NB4 (cell line): ENCODE measurements around the gene EHBP1L1.

Experiments
- DNase-seq: peaks from one replicate; pipeline ENCODE4 v3.0.0; 2010; ENCODE audit warnings: low read depth
- H3K4me3 ChIP-seq: one replicate; pipeline ENCODE4 v1.5.1; 2011; ENCODE audit warnings: mild to moderate bottlenecking, low read depth, low read length, moderate library complexity
- CTCF ChIP-seq: IDR thresholded peaks from one replicate; pipeline ENCODE4 v1.5.1; 2012; ENCODE audit warnings: low read depth, low read length
- MYC ChIP-seq: IDR thresholded peaks from 2 replicates; pipeline ENCODE4 v1.6.1; 2011; ENCODE audit warnings: low read depth, low read length
- POLR2A ChIP-seq: IDR thresholded peaks from 2 replicates; pipeline ENCODE4 v1.6.1; 2011; ENCODE audit warnings: mild to moderate bottlenecking; ENCODE audit not compliant: insufficient read length; ENCODE audit errors: extremely low read depth
- TF ChIP-seq, protein P1 (sequence below): IDR thresholded peaks from 2 replicates; pipeline ENCODE4 v1.6.1; 2011; ENCODE audit warnings: low read depth, low read length

The EHBP1L1 gene

GRCh38 chr11:65554842-65555430 is 20.9 kb upstream of the EHBP1L1 start:
- H3K4me3 ChIP-seq, result no peak overlapping the region
- TF ChIP-seq CTCF (no peak), POLR2A (no peak), MYC (no peak)
- TF ChIP-seq, protein P1, sequence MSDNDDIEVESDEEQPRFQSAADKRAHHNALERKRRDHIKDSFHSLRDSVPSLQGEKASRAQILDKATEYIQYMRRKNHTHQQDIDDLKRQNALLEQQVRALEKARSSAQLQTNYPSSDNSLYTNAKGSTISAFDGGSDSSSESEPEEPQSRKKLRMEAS, result no peak
- no peak for DNase-seq

GRCh38 chr11:65555693-65556231 is 20.1 kb upstream of the EHBP1L1 start:
- TF ChIP-seq MYC, result no peak
- TF ChIP-seq, protein P1, result no peak
- no peak for TF ChIP-seq CTCF
- TF ChIP-seq POLR2A, result no peak
- peak; percentile 69 for DNase-seq
- no peak overlapping the region for H3K4me3 ChIP-seq

DNA sequence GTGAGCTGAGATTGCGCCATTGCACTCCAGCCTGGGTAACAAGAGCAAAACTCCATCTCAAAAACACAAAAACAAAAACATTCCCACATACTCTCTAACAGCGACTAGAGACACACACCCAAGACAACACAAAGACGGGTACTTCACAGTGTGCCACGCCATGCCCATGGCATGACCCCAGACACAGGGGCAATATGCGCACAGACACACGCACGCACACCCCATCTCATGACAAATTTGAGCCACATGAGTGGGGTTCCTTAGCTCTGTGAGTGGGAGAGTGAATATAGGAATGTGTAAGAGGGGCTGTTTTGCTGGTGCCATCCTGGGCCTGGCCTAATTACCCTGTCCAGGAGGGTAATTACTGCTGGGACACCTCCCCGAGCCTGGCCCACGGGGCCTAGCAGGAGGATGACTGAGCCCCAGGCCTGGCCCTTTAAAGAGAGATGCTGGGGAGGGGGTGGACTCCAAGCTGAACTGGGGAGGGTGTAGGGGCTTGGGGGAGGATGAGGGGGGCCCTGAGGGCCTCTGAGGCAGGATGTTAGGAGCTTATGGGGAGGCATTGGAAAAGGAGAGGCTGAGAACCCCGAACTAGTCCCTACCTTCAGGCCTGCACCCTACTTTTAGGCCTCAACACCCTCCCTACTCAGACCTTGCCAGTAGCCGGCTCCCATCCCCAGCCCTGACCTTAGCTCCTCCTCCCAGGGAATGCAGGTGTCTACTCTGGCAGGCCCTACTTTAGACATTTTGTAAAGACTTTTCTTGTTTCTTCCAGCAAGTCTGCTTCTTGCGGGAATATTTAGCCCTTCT is 19.2 kb upstream of the EHBP1L1 start:
- DNase-seq, result no peak
- TF ChIP-seq, protein P1, result no peak
- TF ChIP-seq MYC, result no peak
- TF ChIP-seq CTCF, result no peak
- no peak overlapping the region for H3K4me3 ChIP-seq

DNA sequence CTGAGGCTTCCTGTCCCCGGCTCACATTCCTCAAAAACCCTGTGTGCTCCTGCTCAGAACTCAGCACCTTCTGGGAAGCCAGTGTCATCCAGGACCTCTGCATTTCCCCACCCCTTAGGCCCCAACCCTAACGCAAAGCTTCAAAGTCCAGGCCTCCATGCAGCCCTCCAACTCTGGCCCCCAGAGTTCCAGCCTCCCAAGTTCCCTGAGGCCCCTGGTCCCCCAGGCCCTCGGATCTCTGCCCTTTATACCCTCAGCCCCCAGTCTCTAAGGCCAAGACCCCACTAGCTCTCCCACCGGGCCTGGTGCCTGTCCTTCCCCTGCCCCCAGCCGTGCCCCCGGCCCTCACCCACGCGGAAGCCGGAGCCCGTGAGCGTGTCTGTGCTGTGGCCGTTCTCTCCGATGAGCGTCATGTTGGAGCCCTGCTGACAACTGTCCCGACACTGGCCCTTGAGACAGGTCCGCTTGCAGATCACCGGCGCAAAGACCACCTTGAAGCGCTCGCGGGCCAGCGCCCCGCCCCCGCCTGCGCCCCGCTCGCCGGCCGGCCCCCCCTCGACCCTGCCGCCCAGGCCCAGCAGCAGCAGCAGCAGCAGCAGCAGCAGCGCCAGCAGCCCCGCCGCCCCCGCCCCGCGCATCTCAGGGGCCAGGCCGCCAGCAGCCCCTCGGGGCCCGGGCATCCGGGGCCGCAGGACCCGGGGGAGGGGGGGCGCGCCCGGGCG is 18.4 kb upstream of the EHBP1L1 start:
- H3K4me3 ChIP-seq, result no peak overlapping the region
- no peak for DNase-seq
- TF ChIP-seq, protein P1, result no peak
- TF ChIP-seq POLR2A (no peak), MYC (no peak), CTCF (no peak)

DNA sequence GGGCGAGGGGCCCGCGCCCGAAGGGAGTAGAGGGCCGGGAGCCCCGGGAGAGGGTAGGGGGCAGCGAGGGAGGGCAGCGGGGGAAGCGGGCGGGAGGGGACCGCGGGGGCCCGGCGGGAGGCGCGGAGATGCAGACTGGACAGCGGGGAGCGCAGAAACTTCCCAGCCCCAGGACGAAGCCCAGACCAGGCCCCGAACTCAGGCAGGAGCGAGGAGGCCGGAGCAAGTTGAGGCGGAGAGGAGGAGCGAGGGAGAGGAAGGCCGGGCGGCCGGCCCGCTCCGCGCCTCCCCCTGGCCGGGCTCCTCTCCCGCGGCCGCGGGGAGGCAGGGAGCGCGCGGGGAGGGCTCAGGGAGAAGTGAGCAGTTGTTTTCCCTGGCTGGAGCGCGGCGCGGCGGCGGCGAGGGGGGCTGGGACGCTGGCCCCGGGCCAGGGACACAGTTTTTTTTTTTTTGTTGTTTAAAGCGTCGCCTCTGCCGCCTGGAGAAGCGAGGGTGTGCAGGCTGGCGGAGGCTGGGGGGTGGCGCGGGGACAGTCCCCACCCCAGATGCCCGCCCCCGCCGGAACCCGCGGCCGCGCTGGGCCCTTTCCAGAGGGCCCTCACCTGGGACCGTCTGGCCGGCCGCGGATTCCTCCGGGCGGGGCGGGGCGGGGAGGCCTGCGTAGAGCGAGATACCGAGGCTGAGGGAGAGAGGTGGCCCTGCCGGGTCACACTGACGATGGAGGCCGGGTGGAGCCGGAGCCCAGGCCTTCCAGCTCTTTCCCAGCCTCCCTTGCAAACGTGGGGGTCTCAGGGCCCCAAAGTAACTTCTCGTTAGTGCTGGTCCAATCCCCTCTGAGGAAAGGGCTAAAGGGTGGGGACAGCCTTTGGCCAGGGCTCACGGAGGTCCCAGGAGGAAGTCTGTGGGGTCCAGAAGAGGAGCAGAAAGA is 17.6 kb upstream of the EHBP1L1 start, which contains the start of gene LTBP3:
Gene LTBP3 (minus strand): TSS at position 358 of the 928 bp plus-strand sequence. CDS start 400 bp downstream, outside the sequence.
- no peak within 1 kb of the TSS for H3K4me3 ChIP-seq
- DNase-seq, result peak; percentile 69
- TF ChIP-seq POLR2A, result no peak
- TF ChIP-seq CTCF, result no peak
- no peak for TF ChIP-seq MYC
- TF ChIP-seq, protein P1, result no peak
